Parathyroid adenoma (tissue), 2 donors: ENCODE results near the gene KNCN.

ENCODE experiments used
- H2AFZ ChIP-seq: fragments of 300-600 bp; sonication (generic); one replicate; pipeline ENCODE4 v1.7.0; 2017; ENCODE audit warnings: antibody characterized with exemption, mild to moderate bottlenecking
- H3K27ac ChIP-seq: fragments of 300-600 bp; sonication (generic); one replicate; pipeline ENCODE4 v1.7.0; 2017
- H3K27me3 ChIP-seq: fragments of 300-600 bp; sonication (generic); one replicate; pipeline ENCODE4 v1.7.0; 2017; ENCODE audit warnings: low read length; ENCODE audit not compliant: control insufficient read depth, insufficient read depth
- H3K36me3 ChIP-seq: fragments of 300-600 bp; sonication (generic); one replicate; pipeline ENCODE4 v1.7.0; 2017; ENCODE audit warnings: low read length; ENCODE audit not compliant: control insufficient read depth, insufficient read depth
- H3K4me1 ChIP-seq: fragments of 300-600 bp; sonication (generic); one replicate; pipeline ENCODE4 v1.7.0; 2017; ENCODE audit warnings: control low read depth
- H3K4me2 ChIP-seq: fragments of 300-600 bp; sonication (generic); one replicate; pipeline ENCODE4 v1.7.0; 2017; ENCODE audit warnings: low read length
- H3K4me3 ChIP-seq: fragments of 300-600 bp; sonication (generic); one replicate; pipeline ENCODE4 v1.7.0; 2017; ENCODE audit warnings: low read depth, low read length
- H3K79me2 ChIP-seq: fragments of 300-600 bp; sonication (generic); one replicate; pipeline ENCODE4 v1.7.0; 2017; ENCODE audit warnings: control low read depth
- H3K9ac ChIP-seq: fragments of 300-600 bp; sonication (generic); one replicate; pipeline ENCODE4 v1.7.0; 2017; ENCODE audit warnings: mild to moderate bottlenecking
- H3K9me3 ChIP-seq: fragments of 300-600 bp; sonication (generic); one replicate; pipeline ENCODE4 v1.7.0; 2017; ENCODE audit warnings: low read length; ENCODE audit not compliant: control insufficient read depth
- TF ChIP-seq, protein P1 (sequence below): fragments of 300-600 bp; sonication (generic); IDR thresholded peaks from one replicate; pipeline ENCODE4 v1.7.0; 2017; ENCODE audit warnings: antibody characterized with exemption, mild to moderate bottlenecking
- donor health status: primary hyperparathyroidism.

The KNCN gene

DNA sequence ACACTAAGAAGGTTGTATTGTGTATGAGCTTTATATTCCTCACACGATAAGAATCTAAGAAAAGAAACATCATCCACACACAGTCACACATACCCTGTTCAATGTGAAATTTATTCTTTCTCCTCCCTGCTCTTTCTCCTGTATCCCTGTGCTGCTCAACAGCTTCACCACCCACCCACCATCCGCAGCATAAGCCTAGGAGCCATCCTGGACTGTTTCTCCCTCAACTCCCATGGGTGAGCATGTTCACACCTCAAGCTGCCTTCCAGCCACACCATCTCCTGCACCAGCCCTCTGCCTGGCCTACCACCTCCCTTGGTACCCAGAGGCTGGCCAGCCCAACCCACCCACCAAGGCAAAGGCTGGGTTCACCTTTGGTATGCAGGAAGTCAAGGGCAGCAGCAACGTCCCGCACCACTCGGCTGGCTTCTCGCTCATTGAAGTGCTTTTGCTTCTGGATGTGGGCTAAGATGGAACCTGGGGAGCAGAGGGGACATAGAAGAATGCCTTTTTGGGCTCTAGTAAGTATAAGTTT lies 20.3 kb upstream of the KNCN start:
- Histone ChIP-seq H3K4me3 (no peak overlapping the region), H3K4me2 (no peak overlapping the region), H3K9ac (no peak overlapping the region), H2AFZ (no peak overlapping the region), H3K27me3 (no peaks in the 10 kb centered on the region), H3K4me1 (no peaks in the 10 kb centered on the region), H3K79me2 (no peaks in the 10 kb centered on the region), H3K9me3 (no peaks in the 10 kb centered on the region), H3K36me3 (no peaks in the 10 kb centered on the region), H3K27ac (no peak overlapping the region)
- TF ChIP-seq, protein P1, sequence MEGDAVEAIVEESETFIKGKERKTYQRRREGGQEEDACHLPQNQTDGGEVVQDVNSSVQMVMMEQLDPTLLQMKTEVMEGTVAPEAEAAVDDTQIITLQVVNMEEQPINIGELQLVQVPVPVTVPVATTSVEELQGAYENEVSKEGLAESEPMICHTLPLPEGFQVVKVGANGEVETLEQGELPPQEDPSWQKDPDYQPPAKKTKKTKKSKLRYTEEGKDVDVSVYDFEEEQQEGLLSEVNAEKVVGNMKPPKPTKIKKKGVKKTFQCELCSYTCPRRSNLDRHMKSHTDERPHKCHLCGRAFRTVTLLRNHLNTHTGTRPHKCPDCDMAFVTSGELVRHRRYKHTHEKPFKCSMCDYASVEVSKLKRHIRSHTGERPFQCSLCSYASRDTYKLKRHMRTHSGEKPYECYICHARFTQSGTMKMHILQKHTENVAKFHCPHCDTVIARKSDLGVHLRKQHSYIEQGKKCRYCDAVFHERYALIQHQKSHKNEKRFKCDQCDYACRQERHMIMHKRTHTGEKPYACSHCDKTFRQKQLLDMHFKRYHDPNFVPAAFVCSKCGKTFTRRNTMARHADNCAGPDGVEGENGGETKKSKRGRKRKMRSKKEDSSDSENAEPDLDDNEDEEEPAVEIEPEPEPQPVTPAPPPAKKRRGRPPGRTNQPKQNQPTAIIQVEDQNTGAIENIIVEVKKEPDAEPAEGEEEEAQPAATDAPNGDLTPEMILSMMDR = no peak

DNA sequence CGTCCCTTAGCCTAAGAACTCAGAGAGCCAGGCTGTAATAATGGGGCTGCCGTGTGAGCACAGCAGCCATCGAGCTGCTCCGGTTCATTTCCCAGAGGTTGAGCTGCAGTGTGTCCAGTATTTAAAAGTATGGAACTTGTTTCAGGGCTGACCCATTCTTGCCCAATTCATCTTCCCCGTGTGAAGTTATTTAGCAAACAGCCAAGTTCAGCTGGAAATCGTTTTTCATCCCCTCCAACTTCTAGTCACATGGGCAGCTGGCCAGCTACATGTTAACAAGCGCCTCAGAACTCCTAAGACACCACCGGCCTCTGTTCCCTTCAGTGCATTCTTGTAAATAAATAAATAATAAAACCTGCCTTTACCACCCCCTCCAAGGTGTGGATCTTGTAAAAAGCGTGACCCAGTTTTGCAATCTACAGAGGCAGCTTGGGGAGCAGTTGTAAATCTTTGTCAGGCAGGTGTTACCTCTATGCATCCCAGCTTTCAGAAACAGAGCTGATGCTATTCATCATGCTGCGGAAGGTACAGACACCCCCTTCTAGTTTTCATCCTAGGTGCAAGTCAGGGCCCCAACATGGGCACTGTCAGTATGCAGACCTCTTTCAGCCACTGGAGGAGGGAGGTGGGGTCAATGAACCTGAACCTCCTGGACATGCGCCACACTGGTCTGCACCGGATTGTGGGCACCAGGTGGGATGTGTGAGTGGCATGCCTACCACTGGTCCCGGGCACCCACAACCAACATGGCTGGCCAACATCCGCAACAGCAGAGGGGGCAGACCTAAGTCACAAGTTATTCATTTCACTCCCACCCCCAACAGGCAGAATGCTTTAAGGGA lies 18.7 kb upstream of the KNCN start:
- Histone ChIP-seq H3K9ac (no peak overlapping the region), H3K79me2 (no peaks in the 10 kb centered on the region), H3K27me3 (no peaks in the 10 kb centered on the region), H2AFZ (no peak overlapping the region), H3K4me1 (no peaks in the 10 kb centered on the region), H3K4me3 (no peak overlapping the region), H3K4me2 (no peak overlapping the region), H3K9me3 (no peaks in the 10 kb centered on the region), H3K36me3 (no peaks in the 10 kb centered on the region), H3K27ac (no peak overlapping the region)
- TF ChIP-seq, protein P1 = no peak

DNA sequence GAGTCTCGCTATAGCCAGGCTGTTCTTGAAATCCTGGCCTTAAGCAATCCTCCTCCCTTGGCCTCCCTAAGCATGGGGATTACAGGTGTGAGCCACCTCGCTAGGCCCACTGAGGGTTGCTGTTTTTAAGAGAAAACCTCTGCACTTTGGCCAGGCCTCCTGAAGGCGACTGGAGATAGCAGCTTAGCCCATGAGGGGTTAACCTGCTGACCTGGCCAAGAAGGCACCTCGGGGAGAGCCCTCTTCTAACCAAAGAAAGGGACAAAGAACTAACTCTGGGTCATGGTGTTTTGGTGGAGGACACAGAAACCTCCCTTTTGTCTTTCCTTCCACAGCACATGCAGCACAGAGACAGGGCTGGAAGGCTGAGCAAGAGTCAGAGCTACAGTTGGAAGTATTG lies 17.7 kb upstream of the KNCN start:
- no peaks in the 10 kb centered on the region for H3K27me3 ChIP-seq
- H2AFZ ChIP-seq = no peak overlapping the region
- no peaks in the 10 kb centered on the region for H3K36me3 ChIP-seq
- no peak overlapping the region for H3K9ac ChIP-seq
- no peak overlapping the region for H3K4me3 ChIP-seq
- TF ChIP-seq, protein P1 = no peak
- H3K4me2 ChIP-seq = no peak overlapping the region
- no peaks in the 10 kb centered on the region for H3K4me1 ChIP-seq
- no peak overlapping the region for H3K27ac ChIP-seq
- H3K9me3 ChIP-seq = no peaks in the 10 kb centered on the region
- H3K79me2 ChIP-seq = no peaks in the 10 kb centered on the region

DNA sequence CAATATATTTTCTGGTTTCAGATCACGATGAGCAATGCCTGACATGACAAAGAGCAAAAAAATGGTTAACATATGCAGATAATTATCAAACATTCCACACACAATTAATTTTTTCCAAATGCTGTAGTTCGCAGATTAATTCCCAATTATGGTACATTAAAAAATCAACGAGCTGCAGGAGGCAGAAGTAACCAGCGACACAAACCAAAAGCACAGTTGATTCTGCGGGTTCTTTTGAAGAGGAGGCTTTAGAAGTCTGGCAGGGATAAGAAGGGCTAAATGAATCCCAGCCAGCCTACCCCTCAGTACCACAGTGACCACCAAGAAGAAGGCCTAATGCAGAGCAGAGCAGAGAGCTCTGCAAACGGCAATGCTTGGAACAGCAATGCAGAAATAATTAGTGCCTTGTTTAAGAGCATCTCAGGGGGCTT lies 17.0 kb upstream of the KNCN start:
- no peaks in the 10 kb centered on the region for H3K36me3 ChIP-seq

More for the DNA sequence above, 17.0 kb upstream of the KNCN start:
- Histone ChIP-seq H3K9ac (no peak overlapping the region), H3K27ac (no peak overlapping the region), H3K4me2 (no peak overlapping the region), H3K4me1 (no peaks in the 10 kb centered on the region), H3K9me3 (no peaks in the 10 kb centered on the region), H3K79me2 (no peaks in the 10 kb centered on the region), H2AFZ (no peak overlapping the region), H3K4me3 (no peak overlapping the region), H3K27me3 (no peaks in the 10 kb centered on the region)
- TF ChIP-seq, protein P1 = no peak
